Stimulated activated CD4-positive, alpha-beta T cell treated with anti-CD3 and anti-CD28 coated beads, Interleukin-2, amount 100 ng/mL, for 24 hours (primary cell): ENCODE data around the gene CPB2.

ENCODE experiments used
- DNase-seq, 2 donors: peaks; one replicate each; pipeline ENCODE4 v3.0.0-alpha.2; 2020

The CPB2 gene, protein sequence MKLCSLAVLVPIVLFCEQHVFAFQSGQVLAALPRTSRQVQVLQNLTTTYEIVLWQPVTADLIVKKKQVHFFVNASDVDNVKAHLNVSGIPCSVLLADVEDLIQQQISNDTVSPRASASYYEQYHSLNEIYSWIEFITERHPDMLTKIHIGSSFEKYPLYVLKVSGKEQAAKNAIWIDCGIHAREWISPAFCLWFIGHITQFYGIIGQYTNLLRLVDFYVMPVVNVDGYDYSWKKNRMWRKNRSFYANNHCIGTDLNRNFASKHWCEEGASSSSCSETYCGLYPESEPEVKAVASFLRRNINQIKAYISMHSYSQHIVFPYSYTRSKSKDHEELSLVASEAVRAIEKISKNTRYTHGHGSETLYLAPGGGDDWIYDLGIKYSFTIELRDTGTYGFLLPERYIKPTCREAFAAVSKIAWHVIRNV

DNA sequence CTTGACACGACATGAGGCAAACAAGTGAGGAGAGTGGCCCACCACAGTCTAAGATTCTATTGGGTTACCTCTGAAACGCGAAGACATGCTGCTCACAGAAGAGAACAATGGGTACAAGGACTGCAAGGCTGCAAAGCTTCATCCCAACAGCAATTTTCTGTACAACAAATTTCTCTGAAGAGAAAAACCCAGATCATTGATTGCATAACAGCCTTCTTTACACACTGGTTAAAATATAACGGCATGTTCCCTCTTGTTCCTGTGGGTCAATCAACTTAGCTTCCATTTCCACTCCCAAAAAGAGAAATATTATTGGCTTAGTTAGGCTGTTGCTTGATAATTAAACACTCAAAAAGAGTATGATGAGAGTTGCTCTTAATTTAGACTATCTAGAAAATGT is at the start of gene CPB2:
Gene CPB2, minus strand, starts transcription at position 166 of the 400 bp plus-strand sequence. Its CDS starts 24 bp downstream, at position 142.
- no peak for DNase-seq

DNA sequence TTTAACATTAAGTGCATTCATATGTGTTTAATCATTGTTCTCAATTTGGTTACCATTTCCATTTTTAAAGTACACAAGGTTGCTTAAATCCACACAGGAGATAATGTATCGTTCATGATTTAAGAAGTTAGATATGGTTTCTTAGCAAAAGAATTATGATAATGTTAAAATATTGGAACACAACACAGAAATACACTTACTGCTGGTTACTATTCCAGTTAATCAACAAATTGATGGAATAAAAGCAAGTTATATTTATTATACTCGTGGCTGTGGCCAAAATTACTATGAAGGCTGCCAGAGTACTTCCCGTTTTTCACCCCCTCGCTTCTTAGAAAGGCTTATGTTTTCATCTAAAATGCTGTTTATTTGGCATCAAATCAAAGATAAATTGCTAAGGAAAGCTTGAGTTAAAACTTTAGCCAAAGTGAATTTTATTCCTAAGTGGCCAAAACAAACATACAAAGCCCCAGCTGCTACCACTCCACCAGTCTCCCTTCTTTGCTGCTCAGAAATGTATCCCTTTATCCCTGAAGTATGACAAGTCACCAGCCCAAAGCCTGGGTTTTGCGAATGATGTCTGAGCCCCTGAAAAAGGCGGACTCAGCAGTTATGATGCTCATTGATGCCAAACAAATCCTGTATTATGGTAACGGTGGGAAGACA is 49.4 kb upstream of the CPB2 start:
- no peak for DNase-seq

DNA sequence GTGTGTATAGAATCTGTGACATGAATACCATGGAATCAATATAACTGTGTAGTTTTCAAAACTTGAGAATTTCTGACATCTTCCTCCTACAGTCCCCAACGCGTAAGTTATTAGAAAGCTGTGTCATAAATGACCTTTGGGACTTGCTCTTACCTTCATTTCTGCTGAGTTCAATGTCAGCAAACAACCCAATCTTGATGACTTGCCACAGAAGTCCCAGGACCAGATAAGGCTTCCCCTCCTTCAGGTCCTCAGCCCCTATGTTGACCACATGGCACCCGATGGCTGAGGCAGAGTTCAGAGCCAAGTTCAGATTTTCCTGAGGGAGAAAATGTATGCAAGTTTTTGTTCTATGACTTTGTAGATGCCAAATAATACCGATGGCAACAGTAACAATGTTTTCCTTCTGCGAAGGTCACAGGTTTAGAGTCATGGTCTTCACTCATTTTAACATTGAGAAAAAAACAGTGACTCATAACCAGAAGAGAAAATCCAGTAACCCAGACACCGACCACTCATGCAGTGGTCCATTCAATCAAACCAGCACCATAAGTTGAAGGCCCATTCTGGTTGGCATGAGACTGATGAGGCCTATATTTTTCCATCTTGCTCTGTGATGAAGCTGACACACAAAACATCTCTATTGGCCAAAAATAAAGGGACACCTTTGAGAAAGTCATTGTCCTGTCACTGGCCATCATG is 47.9 kb upstream of the CPB2 start:
- no peak for DNase-seq

- DNase-seq, result no peak
Observed at GRCh38 chr13:46150134-46150693, 45.4 kb upstream of the CPB2 start.

DNA sequence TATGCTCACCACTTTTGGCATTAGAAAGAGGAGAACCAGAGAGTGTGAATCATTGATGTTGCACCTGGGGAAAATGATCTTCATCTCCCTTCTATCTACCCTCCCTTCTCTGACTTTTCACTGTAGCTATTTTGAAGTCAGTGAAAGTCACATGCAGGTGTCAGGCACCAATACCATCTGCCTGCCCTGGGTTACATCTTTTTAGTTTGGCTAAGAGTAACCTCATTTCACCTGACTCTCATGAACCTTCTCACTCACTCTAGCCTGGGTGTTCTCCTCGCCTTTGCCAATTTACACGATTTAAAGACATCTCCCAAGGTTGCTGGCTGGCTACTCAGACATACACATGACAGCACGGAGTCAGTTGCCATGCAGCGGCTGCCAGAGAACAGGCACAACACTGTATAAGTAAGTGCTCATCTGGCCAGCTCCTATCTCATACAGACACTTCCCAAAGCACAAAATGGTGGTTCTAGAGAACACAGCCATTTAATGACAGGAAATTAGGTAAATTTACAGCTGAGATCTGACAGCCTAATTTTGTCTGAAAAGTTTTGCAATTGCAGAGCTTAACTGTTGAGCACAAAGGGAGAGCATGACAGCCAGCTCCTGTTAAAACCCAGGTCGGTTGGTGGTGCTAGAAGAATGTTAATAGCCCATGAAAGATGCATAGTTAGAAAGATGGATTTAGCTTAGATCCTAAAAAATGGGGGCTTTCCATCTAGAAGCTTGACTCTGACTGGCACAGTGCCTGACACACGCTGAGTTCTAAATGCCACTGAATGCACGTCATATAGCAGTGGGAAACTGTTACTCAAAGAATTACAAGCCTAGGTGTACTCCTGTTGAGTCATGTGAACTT is 44.7 kb upstream of the CPB2 start:
- peak in 1 of 2 donors; percentile 30 for DNase-seq

- DNase-seq, result no peak
Observed at GRCh38 chr13:46146898-46147297, 42.1 kb upstream of the CPB2 start.

- no peak for DNase-seq
Observed at GRCh38 chr13:46145950-46146349, 41.1 kb upstream of the CPB2 start.

- DNase-seq, result no peak
Observed at GRCh38 chr13:46145135-46145534, 40.3 kb upstream of the CPB2 start.

GRCh38 chr13:46143184-46143701 is 38.4 kb upstream of the CPB2 start:
- no peak for DNase-seq

DNA sequence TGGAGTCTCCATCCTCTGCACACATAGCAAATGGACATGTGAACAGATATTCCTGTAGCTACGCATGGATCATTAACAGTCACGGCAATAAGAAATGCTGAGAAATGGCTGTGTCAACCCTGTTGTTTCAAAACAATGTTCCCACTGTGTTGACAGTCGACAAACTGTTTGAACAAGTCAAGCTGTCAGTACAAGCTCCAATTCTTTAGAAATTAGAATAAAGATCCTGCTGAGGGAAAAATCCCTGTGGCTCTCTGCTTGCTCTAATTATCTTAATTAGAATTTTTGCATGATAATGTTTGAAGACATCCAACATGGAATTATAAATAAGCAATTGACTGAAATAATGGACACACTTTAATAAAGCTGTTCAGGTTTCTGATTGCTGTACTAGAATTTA is 37.9 kb upstream of the CPB2 start:
- DNase-seq, result no peak

GRCh38 chr13:46140044-46140443 is 35.2 kb upstream of the CPB2 start:
- DNase-seq, result no peak

- no peak for DNase-seq
Observed at GRCh38 chr13:46137627-46138317, 32.9 kb upstream of the CPB2 start.

DNA sequence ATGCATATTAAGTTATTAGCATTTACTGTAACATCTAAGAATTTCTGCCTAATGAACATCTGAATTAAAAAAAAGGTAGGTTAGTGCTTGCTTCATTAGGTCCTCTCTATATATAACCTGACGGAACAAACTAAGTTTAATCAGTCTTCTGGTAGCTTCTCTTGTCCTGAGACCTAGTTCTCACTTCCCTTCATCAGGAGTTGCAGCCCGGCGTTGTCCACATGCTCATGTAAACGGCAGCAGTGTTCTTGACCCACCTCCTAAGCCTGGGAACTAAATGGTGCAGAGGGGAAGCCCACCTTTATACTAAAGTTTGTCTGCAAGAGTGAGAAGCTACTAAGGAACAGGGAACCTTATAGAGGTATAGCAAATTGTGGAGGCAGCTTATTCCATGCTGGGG is 31.9 kb upstream of the CPB2 start:
- DNase-seq, result no peak

GRCh38 chr13:46134961-46135522 is 30.2 kb upstream of the CPB2 start:
- DNase-seq, result no peak

DNA sequence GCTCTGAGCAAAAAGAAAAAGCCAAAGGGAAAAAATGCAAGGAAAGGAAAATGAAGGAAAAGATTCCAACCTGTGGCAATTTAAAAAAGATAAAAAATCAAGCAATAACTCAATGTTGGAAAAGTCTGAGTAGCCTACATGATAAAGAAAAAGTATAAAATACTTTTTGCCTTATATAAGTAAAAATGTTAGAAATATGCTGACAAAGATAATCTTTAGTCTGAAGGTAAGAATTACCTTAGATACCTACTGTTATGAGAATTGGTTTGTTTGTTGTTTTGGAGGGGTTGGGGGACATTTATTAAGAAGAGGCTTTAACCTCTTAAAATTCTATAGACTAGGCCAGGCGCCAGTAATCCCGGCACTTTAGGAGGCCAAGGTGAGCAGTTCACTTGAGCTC is 29.7 kb upstream of the CPB2 start:
- DNase-seq, result no peak

DNA sequence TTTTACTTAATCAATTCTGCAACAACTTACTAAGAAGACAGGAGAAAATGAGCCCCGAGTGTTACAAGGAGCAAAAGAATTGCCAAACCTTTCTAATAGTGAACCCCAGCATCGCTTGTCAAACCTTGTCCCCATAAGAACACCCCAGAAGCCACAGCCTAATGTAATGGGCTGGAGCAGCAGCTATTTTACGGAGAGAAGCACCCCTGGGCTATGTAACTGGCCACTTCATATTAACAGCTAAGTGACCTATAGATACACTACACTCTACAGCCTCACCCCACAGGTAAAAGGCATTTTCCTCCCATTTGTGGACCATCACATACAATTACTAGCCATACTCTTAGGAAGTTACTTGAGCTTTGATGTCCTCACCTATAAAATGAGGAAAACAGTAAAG is 27.3 kb upstream of the CPB2 start:
- DNase-seq, result no peak

DNA sequence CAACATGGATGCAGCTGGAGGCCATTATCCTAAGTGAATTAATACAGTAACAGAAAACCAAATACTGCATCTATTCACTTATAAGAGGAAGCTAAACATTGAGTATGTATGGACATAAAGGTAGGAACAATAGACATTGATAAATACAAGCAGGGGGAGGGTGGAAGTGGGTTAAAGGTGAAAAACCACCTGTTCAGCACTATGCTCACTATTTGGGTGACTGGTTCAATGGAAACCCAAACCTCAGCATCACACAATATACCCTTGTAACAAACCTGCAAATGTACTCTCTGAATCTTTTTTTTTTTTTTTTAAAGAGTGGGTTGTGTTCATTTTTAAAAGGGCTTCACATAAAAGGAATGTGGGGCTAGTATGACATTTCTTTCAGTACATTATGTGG is 26.9 kb upstream of the CPB2 start:
- no peak for DNase-seq

- no peak for DNase-seq
Observed at GRCh38 chr13:46129955-46130618, 25.3 kb upstream of the CPB2 start.

- DNase-seq, result no peak
Observed at GRCh38 chr13:46129124-46129523, 24.3 kb upstream of the CPB2 start.

DNA sequence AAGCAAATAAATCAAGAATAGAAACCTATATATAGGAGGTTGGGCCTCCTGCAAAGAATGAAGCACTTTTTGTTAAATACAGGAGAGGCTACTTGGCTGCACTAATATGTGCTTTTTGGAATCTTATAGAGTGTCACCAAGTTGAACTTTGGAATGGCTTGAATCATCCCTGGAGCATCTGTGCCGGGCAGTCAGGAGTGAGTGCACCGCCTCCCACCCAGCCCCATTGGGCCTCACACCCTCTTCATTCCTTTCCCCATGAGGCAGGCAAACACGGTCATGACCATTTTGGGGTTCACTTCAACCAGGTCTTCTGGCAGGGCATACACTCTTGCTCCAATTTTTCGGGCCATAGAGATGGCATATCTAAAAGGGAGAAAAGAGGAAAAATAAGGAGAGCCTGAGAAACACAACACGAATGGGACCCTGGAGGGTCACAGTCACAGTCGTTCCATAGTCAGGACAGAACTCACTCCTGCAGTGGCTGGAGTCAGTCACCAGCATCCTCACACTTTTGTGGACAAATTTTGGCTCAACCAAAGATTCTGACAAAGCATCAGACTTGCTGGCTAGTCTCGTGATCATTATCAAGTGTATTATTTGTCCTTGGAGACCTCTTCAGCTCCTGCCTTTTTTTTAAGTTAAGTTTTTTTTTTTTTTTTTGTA is 22.7 kb upstream of the CPB2 start:
- no peak for DNase-seq
